AG09319 (cell line): ENCODE data around the gene MAP7D3.
A peak's percentile ranks its signal among the peaks of the same experiment; 100 is the strongest.

Experiments
- DNase-seq: peaks from one replicate; pipeline ENCODE4 v3.0.0-alpha.2; 2010; ENCODE audit warnings: low read depth; ENCODE audit errors: extremely low read depth
- CTCF ChIP-seq: IDR thresholded peaks from 2 replicates; pipeline ENCODE4 v1.5.1; 2011; ENCODE audit warnings: low read depth, mild to moderate bottlenecking, inconsistent platforms, low read length, moderate library complexity

Gene MAP7D3

GRCh38 chrX:136211766-136212556 is 39.2 kb downstream of the MAP7D3 start:
- TF ChIP-seq CTCF, result no peak

GRCh38 chrX:136210806-136211205 is 40.4 kb downstream of the MAP7D3 start:
- DNase-seq, result no peak
- TF ChIP-seq CTCF, result no peak

More at GRCh38 chrX:136211766-136212556, 39.2 kb downstream of the MAP7D3 start:
- DNase-seq, result no peak

- TF ChIP-seq CTCF, result no peak
- DNase-seq, result no peak
These were observed 41.0 kb downstream of the MAP7D3 start for GRCh38 chrX:136210243-136210642.

- DNase-seq, result no peak
- TF ChIP-seq CTCF, result no peak
These were observed 41.4 kb downstream of the MAP7D3 start for GRCh38 chrX:136209751-136210150.

GRCh38 chrX:136209016-136209738 is 42.0 kb downstream of the MAP7D3 start:
- no peak for DNase-seq
- peak; percentile 71 for TF ChIP-seq CTCF

GRCh38 chrX:136207546-136207945 is 43.7 kb downstream of the MAP7D3 start:
- no peak for TF ChIP-seq CTCF
- no peak for DNase-seq

- DNase-seq, result no peak
- TF ChIP-seq CTCF, result no peak
These were observed 44.3 kb downstream of the MAP7D3 start for GRCh38 chrX:136206916-136207315.
